Activated gamma-delta T cell treated with Interleukin-2 at 50 U/mL for 16 hours (primary cell): ENCODE results near the gene EXOC3.

Source experiments
- DNase-seq: peaks from one replicate; pipeline ENCODE4 v3.0.0-alpha.2; 2020

EXOC3 gene

GRCh38 chr5:427415-428087, 15.4 kb upstream of the EXOC3 start:
- DNase-seq = no peak

DNA sequence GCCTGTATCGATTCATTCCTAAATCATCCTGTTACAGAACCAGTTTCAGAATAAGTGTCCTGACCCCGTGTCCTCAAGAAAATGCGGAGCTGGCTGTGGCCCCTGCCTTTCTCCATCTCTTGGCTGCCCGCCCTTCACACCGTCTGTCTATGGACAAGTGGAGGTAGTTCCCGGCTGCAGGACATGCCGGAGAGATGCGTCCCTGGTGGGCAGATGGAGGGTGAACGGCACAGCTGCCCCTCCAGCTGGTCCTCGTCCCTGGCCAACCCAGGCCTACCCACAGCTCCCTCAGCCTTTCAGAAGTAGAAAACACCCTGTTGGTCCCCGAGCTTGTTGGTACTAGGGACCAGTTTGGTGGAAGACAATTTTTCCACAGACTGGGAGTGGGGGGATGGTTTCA, 14.8 kb upstream of the EXOC3 start:
- DNase-seq = no peak

GRCh38 chr5:428754-429452, 14.1 kb upstream of the EXOC3 start:
- DNase-seq = no peak

GRCh38 chr5:429453-430188, 13.4 kb upstream of the EXOC3 start:
- no peak for DNase-seq

GRCh38 chr5:430214-430925, 12.6 kb upstream of the EXOC3 start:
- DNase-seq = no peak

DNA sequence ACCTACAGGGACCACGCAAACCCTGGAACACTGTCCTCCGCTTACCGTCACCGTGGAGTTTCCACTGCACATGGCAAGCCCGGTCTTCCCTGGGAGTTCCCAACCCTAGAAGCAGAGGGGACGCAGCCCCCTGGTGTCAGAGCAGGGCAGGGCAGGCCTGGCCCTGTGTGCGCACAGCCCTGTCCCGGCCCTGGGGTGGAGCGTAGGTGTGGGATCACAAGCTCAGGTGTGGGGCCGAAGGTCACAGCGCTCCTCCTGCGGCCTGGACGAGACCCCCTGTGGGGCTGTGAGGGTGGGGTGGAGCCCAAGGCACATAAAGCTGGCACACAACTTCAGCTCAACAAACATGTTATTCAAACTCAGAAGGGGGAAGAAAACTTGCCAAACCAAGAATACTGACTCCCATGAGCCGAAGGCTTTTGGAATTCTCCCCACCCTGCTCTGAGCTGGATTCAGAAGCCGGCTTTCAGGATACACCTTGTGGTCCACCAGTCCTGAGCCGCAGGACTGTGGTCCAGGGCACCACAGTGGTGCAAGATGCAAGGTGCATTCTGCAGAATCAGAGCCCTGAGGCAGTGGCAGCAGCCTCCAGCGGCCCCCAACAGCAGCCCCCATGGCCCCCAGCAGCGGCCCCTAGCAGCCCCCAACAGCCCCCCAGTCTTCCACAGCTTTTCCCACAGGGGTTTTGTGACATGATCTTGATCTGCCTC, 11.8 kb upstream of the EXOC3 start:
- peak; percentile 30 for DNase-seq

GRCh38 chr5:431711-432050, 11.3 kb upstream of the EXOC3 start:
- no peak for DNase-seq

GRCh38 chr5:432201-432927, 10.6 kb upstream of the EXOC3 start:
- DNase-seq = no peak

- no peak for DNase-seq
Measured at GRCh38 chr5:432928-433791, 9.8 kb upstream of the EXOC3 start.

- DNase-seq = no peak
Measured at GRCh38 chr5:433836-434235, 9.1 kb upstream of the EXOC3 start.

DNA sequence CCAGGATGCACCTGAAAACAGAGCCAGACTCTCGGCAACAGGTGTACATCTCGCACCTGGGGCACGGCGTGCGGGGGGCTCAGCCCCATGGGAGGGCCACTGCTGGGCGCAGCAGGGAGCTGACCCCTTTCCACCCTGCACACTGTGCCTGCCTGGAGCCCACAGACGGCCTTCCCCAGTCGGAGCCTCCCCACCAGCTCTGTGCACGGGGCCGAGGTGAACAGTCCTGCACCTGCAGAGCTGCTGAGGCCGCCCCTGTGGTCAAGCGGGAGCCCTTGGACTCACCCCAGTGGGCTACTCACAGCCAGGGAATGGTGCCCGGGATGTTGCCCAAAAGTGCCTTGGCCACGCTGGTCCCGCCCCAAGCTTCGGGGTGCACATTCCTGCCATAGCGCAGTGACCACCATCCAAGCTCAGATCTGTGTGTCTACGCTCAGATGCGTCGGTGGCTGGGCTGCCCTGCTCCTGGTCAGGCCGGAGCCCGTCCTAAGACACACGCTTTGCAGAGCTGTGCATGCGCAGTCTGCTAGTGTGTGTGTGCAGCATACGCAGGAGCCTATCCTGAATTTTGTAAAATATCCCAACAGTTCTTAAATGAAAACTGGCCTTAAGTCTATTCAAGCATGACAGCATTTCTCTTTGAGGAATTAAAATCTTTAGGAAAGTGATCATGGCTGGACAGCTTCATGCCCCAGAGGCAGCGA, 8.4 kb upstream of the EXOC3 start:
- DNase-seq = no peak

DNA sequence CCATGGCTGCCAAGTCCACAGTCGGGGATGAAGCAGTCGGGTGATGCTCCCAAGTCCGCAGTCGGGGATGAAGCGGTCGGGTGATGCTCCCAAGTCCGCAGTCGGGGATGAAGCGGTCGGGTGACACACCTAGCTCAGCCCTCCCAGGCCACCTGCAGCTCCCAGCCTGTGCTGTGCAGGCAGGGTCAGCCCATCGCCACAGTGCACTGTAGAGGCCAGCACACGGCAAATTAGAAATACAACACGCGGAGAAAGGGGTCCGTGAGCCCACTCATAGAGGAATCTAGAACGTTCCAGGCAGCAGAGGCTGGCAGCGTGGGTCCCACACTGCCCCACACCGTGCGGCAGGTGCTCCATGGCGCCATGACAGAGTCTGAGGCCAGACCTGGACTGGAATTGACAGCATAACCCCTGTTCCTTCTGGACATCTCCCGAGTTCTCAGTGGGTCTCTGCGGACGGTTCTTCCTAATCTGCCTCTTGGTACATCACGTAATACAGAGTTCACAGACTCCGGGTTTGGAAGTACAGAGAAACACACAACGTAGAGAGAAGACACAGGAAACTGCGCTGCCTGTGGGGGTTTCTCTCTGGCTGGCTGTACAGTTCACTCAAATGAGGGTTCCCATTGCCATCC, 7.7 kb upstream of the EXOC3 start:
- DNase-seq = no peak

DNA sequence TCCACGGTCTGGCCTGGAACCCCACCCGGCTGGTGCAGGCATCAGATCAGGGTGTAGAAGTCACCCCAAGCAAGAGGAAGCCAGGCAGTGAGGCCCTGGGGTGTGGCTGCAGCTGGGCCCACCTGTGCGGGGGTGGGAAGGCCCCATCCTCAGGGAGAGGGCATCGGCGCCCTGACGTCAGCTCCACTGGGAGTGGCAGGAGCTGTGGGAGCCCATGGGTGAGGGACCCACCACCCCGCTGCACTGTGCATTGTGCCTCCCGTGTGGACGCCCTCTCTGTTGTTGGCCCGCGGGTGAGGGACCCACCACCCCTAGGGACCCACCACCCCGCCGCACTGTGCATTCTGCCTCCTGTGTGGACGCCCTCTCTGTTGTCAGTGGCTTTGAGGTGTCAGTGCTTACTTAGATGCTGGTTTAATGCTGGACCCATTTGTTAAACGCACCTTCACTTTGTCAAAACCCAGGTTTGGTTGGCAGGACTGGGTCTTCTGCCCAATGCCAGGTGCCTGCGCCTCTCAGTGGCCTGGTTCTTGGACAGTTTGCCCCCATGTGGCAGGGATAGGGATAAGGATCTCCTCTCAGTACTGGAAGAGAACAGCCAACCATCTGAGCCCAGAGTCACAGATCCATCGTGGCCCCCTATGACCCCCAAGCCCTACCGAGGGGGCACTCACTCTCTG, 6.9 kb upstream of the EXOC3 start:
- no peak for DNase-seq

DNA sequence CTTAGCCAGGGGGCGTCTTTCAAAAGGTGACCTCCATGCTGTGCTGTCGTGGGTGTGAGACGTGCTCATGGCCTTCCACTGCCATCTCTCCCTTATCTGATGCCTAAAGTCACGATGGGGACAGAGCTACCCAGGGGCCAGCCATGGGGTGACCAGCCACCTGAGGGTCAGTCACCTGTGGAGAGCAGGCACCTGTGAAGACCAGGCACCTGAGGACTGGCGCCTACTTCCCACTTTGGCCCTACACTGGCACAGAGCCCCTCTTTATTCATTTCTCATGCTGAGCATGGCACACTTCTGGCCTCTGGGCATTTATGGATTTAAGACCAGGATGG, 6.4 kb upstream of the EXOC3 start:
- DNase-seq = no peak

DNA sequence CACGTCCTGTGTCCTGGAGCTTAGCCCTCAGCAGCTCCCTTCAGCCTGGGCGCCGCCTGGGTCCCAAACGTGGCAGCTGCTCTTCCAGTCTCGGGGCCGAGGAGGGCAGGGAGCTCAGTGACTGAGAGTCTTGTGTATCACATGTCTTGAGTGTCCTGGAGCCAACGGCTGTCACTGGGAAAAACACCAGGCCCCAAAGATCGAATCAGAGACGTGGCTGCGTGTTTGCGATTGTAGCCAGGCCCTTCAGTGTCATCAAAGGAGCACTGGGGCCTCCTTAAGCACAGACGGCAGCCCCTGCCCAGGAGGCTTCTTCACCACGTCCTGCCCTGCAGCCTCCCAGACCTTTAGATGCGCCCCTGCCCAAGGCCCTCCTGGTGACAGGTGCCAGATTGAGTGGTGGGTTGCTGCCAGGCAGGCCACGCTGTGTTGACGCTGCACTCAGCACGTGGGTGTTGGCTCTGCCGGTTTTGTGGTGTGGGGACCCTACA, 5.7 kb upstream of the EXOC3 start:
- DNase-seq = no peak

GRCh38 chr5:438481-438981, 4.4 kb upstream of the EXOC3 start:
- no peak for DNase-seq

DNA sequence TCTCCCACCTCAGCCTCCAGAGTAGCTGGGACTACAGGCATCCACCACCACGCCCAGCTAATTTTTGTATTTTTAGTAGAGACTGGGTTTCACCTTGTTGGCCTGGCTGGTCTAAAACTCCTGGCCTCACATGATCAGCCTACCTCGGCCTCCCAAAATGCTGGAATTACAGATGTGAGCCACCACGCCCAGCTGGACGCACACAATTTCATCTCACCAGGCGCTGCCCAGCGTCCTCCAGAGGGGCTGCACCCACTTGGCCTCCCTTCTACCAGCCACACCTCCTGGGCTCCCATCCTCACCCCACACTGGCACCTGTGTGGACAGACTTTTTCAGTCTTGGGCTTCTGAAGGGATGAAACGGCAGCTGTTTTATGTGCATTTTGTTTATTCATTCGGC, 3.8 kb upstream of the EXOC3 start:
- DNase-seq = no peak

GRCh38 chr5:439636-440035, 3.3 kb upstream of the EXOC3 start:
- DNase-seq = no peak
